Naive thymus-derived CD4-positive, alpha-beta T cell (primary cell): ENCODE measurements around the gene UPF3B. TPM values are rescaled to one million over a fixed set of nuclear protein-coding genes. Genes with fewer than 3 reads are reported as not detected.
"Not testable (repeated sequence)": the region's sequence is repeated elsewhere in the genome, so short reads cannot be mapped to it uniquely, and the experiment has no call there.

Source experiments
- ATAC-seq: fragments of 150-1000 bp; cut with Tn5 transposase; 2 replicates; pipeline ENCODE4 v1.10.0; 2021; ENCODE audit warnings: mild to moderate bottlenecking, moderate library complexity
- CTCF ChIA-PET: fragments of 350-600 bp; sonication (Branson Sonifier 250); formaldehyde crosslinking; loops from one replicate; lab custom pipeline; 2021; ENCODE audit warnings: antibody characterized with exemption; lab: Charles Lee
- POLR2A ChIA-PET: fragments of 350-600 bp; sonication (Branson Sonifier 250); formaldehyde crosslinking; loops from one replicate; lab custom pipeline; 2021; ENCODE audit warnings: antibody characterized with exemption, inconsistent platforms; lab: Charles Lee
- DNase-seq, 9 donors: peaks; one replicate each; pipeline versions ENCODE4 v3.0.0 to v3.0.0-alpha.2; 2020 to 2022; ENCODE audit warnings: mixed read lengths in 1 of 9
- H3K27ac ChIP-seq: one replicate; pipeline ENCODE4 v1.7.0; 2013; ENCODE audit warnings: mild to moderate bottlenecking, low read depth, low read length, moderate library complexity
- H3K27me3 ChIP-seq, 2 donors: one replicate each; pipeline ENCODE4 v1.7.0; 2013; ENCODE audit warnings: low read length in 2 of 2, mild to moderate bottlenecking in 2 of 2, moderate library complexity in 2 of 2; ENCODE audit not compliant: control insufficient read depth in 2 of 2, insufficient read depth in 2 of 2
- H3K36me3 ChIP-seq, 3 experiments: 1 replicate in 2 of 3; 2 replicates in 1 of 3; pipeline ENCODE4 v1.7.0; 2013; ENCODE audit warnings: low read length in 3 of 3, mild to moderate bottlenecking in 3 of 3, moderate library complexity in 1 of 3; ENCODE audit not compliant: insufficient read depth in 3 of 3, control insufficient read depth in 2 of 3
- H3K4me1 ChIP-seq, 2 donors: one replicate each; pipeline ENCODE4 v1.7.0; 2013; ENCODE audit warnings: low read length in 2 of 2, mild to moderate bottlenecking in 2 of 2, moderate library complexity in 1 of 2; ENCODE audit not compliant: control insufficient read depth in 2 of 2, insufficient read depth in 2 of 2
- H3K4me3 ChIP-seq: 2 replicates; pipeline ENCODE4 v1.7.0; 2013; ENCODE audit warnings: mild to moderate bottlenecking, low read length
- H3K9me3 ChIP-seq, 3 experiments: 1 replicate in 2 of 3; 2 replicates in 1 of 3; pipeline ENCODE4 v1.7.0; 2013; ENCODE audit warnings: low read length in 3 of 3; ENCODE audit not compliant: control insufficient read depth in 2 of 3
- H3K27ac Mint-ChIP-seq, 9 donors: one replicate each; pipeline ENCODE4 v1.8.0; 2020 to 2022; ENCODE audit warnings: mixed read lengths in 9 of 9, mild to moderate bottlenecking in 8 of 9, moderate library complexity in 5 of 9, inconsistent platforms in 2 of 9
- H3K27me3 Mint-ChIP-seq, 5 donors: one replicate each; pipeline ENCODE4 v1.8.0; 2021 to 2022; ENCODE audit warnings: mixed read lengths in 5 of 5, mild to moderate bottlenecking in 1 of 5
- H3K36me3 Mint-ChIP-seq, 5 donors: one replicate each; pipeline ENCODE4 v1.8.0; 2020 to 2022; ENCODE audit warnings: mixed read lengths in 5 of 5, mild to moderate bottlenecking in 3 of 5, inconsistent platforms in 1 of 5
- H3K4me1 Mint-ChIP-seq, 7 donors: one replicate each; pipeline ENCODE4 v1.8.0; 2020 to 2022; ENCODE audit warnings: mixed read lengths in 7 of 7, mild to moderate bottlenecking in 3 of 7, inconsistent platforms in 1 of 7
- H3K4me3 Mint-ChIP-seq, 10 donors: one replicate each; pipeline ENCODE4 v1.8.0; 2020 to 2022; ENCODE audit warnings: mild to moderate bottlenecking in 10 of 10, mixed read lengths in 10 of 10, moderate library complexity in 6 of 10, inconsistent platforms in 2 of 10
- H3K9me3 Mint-ChIP-seq, 11 donors: one replicate each; pipeline ENCODE4 v1.8.0; 2020 to 2022; ENCODE audit warnings: mixed read lengths in 11 of 11, mild to moderate bottlenecking in 4 of 11, inconsistent platforms in 1 of 11, moderate library complexity in 1 of 11
- intact Hi-C, 2 donors: fragments of 100-400 bp; cut with micrococcal nuclease; formaldehyde crosslinking; loops; one replicate each; pipeline ENCODE4 v1.15.1; 2023
- polyA plus RNA-seq, 2 donors: library from polyadenylated mRNA; unstranded; fragments of 300-500 nt; fragmentation: Illumina TruSeq; gene quantifications; one replicate each; pipeline ENCODE4 v1.2.3, GENCODE V29; 2021
- total RNA-seq, 6 experiments: library from RNA in 5 of 6; stranded (reverse) in 5 of 6; gene quantifications; 1 replicate in 5 of 6; 2 replicates in 1 of 6; pipeline ENCODE4 v1.2.3 and lab custom pipeline; 2021 to 2026

UPF3B gene
- total and polyA plus RNA-seq, 7 experiments from 2014 or later = 7.3 to 12.6 (median 9.4) TPM

DNA sequence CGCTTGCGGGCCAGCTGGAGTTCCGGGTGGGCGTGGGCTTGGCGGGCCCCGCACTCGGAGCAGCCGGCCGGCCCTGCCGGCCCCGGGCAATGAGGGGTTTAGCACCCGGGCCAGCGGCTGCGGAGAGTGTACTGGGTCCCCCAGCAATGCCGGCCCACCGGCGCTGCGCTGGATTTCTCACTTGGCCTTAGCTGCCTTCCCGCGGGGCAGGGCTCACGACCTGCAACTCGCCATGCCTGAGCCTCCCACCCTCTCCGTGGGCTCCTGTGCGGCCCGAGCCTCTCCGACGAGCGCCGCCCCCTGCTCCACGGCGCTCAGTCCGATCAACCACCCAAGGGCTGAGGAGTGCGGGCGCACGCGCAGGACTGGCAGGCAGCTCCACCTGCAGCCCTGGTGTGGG, 37.9 kb upstream of the UPF3B start:
- H3K36me3 ChIP-seq, H3K36me3 Mint-ChIP-seq, H3K9me3 ChIP-seq, H3K27ac Mint-ChIP-seq, H3K27ac ChIP-seq, POLR2A ChIA-PET, H3K4me1 ChIP-seq, CTCF ChIA-PET, H3K27me3 Mint-ChIP-seq, intact Hi-C loops, H3K27me3 ChIP-seq, H3K9me3 Mint-ChIP-seq, ATAC-seq, H3K4me3 ChIP-seq, DNase-seq, H3K4me3 Mint-ChIP-seq: not testable (repeated sequence)
- H3K4me1 Mint-ChIP-seq = peaks cover 0 to 11% (median 7%) of the 10 kb centered on the region in 7 donors

DNA sequence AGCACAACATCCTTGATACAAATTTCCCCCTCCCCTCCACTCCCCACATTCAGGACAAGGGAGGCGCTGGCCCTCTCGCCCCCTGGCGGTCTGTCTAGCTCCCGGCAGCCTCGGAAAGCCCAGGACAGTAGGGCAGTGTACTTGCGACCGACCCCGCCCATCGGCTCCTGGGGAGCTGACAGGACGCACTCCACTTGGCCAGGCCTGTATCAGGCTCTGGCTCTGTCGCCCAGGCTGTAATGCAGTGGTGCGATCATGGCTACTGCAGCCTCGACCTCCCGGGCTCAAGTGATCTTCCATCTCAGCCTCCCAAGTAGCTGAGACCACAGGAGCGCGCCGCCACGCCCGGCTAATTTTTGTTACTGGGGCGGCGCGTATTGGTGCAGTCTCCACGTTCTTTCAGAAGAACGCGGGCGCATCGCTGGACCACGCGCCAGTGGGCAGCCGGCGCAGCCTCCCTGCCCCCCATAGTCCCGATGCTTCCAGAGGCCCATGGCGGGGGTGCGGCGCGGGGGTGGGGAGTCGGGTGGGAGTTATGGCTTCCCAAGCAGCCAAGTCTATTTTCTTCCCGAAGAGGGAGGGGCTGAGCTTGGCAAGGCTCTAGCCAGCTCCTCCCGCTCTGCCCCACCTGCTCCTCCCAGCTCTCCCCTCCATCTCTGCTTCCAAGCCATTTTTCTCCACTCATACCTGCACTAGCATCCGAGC, 35.1 kb upstream of the UPF3B start:
- H3K9me3 ChIP-seq = no peaks in the 10 kb centered on the region
- ATAC-seq (peak; percentile 87), DNase-seq (peak; percentile 30 to 61 (median 38))
- H3K4me1 ChIP-seq = no peaks in the 10 kb centered on the region
- intact Hi-C loops = loop anchor here (2.0 to 5.0 kb wide), 3 partner anchors 17 to 371 kb away; partner anchors contain the start of genes UPF3B (in 2 of the 2), NDUFA1 (in 1 of the 2) and RNF113A (in 1 of the 2)
- Mint-ChIP-seq H3K27ac (no peak overlapping the region), H3K4me1 (peaks cover 0 to 11% (median 7%) of the 10 kb centered on the region in 7 donors), H3K4me3 (peak overlapping the region in 9 of 10 donors; percentile 38 to 67 (median 51)), H3K9me3 (no peaks in the 10 kb centered on the region), H3K27me3 (no peaks in the 10 kb centered on the region), H3K36me3 (no peaks in the 10 kb centered on the region)
- no peak overlapping the region for H3K27ac ChIP-seq
- H3K36me3 ChIP-seq = no peaks in the 10 kb centered on the region
- no peaks in the 10 kb centered on the region for H3K27me3 ChIP-seq
- ChIA-PET CTCF (interaction anchor here (0.6 to 1.7 kb wide), 8 partner anchors 18 to 769 kb away, joined by 3 to 6 read pairs (median 4); partner anchors contain the start of gene RPL39), POLR2A (interaction anchor here (0.6 kb wide), 1 partner anchor 19 kb away, joined by 3 read pairs; no protein-coding TSS in a partner anchor)
- no peak overlapping the region for H3K4me3 ChIP-seq

DNA sequence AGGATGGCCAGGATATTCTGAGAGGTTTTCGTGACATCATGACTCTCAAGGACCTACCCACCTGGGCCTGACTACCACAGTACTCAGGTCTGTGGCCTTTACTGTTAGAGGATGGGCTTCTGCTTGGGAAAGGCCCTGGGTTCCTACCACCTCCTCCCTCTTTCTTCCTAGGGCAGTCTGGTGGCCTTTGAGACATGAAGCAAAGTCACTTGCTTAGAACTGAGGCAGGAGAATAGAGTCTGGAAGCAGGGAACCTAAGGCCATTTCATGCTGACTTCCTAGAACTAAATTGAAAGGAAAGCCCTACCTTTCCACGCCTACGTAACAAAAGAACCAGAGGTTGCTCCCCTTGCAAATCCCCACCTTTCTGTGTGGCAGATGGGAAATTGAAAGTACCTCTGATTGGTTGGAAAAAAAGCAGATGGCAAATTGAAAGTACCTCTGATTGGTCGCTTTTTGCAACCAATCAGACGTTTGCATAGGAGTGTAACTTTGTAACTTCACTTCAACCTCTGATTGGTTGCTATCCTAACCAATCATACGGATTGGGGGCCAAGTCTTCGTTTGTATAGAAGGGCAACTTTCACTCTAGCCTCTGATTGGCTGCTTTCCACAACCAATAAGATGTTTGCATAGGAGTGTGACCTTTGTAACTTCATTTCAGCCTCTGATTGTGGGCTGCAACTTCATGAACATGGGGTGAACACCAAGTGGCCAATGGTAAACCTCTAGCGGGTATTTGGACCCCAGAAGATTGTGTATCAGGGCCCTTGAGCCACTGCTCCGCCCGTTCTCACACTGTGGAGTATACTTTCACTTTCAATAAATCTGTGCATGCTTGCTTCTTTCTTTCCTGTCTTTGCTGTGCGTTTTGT, 33.0 kb upstream of the UPF3B start:
- H3K4me3 ChIP-seq = peak overlapping the region; percentile 34
- no peaks in the 10 kb centered on the region for H3K36me3 Mint-ChIP-seq
- no peaks in the 10 kb centered on the region for H3K27me3 ChIP-seq
- H3K36me3 ChIP-seq = no peaks in the 10 kb centered on the region
- H3K4me1 Mint-ChIP-seq = peaks cover 0 to 13% (median 10%) of the 10 kb centered on the region in 7 donors
- intact Hi-C loops = loop anchor here (2.0 to 5.0 kb wide), 3 partner anchors 15 to 368 kb away; partner anchors contain the start of genes UPF3B (in 2 of the 2), NDUFA1 (in 1 of the 2) and RNF113A (in 1 of the 2)
- no peaks in the 10 kb centered on the region for H3K9me3 ChIP-seq
- CTCF ChIA-PET = interaction anchor here (1.7 kb wide), 1 partner anchor 370 kb away, joined by 5 read pairs; no protein-coding TSS in a partner anchor
- DNase-seq (peak in 7 of 9 donors; percentile 9 to 34 (median 27)), ATAC-seq (peak; percentile 61)
- no peak overlapping the region for H3K27ac ChIP-seq
- POLR2A ChIA-PET = no interaction called here
- H3K4me3 Mint-ChIP-seq = peak overlapping the region in 8 of 10 donors; percentile 24 to 68 (median 54)
- peaks cover 0 to 2% of the 10 kb centered on the region in 2 donors for H3K4me1 ChIP-seq
- peak overlapping the region in 4 of 9 donors; percentile 28 to 64 (median 40) for H3K27ac Mint-ChIP-seq
- H3K9me3 Mint-ChIP-seq = no peaks in the 10 kb centered on the region
- no peaks in the 10 kb centered on the region for H3K27me3 Mint-ChIP-seq

GRCh38 chrX:119880552-119881437, 28.0 kb upstream of the UPF3B start:
- Histone ChIP-seq H3K4me1 (peaks cover 0 to 7% of the 10 kb centered on the region in 2 donors), H3K9me3 (no peaks in the 10 kb centered on the region), H3K4me3 (no peak overlapping the region), H3K36me3 (no peaks in the 10 kb centered on the region), H3K27ac (peak overlapping the region; percentile 20), H3K27me3 (no peaks in the 10 kb centered on the region)
- DNase-seq (peak in 7 of 9 donors; percentile 21 to 57 (median 36)), ATAC-seq (peak; percentile 93)
- peaks cover 0 to 26% (median 18%) of the 10 kb centered on the region in 7 donors for H3K4me1 Mint-ChIP-seq
- no peak overlapping the region for H3K4me3 Mint-ChIP-seq
- CTCF ChIA-PET = no interaction called here
- no peaks in the 10 kb centered on the region for H3K27me3 Mint-ChIP-seq
- H3K36me3 Mint-ChIP-seq = peaks cover 0 to 3% (median 0%) of the 10 kb centered on the region in 5 donors
- POLR2A ChIA-PET = interaction anchor here (0.6 kb wide), 1 partner anchor 10 kb away, joined by 3 read pairs; no protein-coding TSS in a partner anchor
- intact Hi-C loops = loop anchor here (1.0 to 2.0 kb wide), 4 partner anchors 9 to 364 kb away; partner anchors contain the start of genes RPL39 (in 2 of the 2), NDUFA1 (in 1 of the 2) and RNF113A (in 1 of the 2)
- no peaks in the 10 kb centered on the region for H3K9me3 Mint-ChIP-seq
- peak overlapping the region in 8 of 9 donors; percentile 36 to 88 (median 66) for H3K27ac Mint-ChIP-seq

- Histone ChIP-seq H3K4me3 (no peak overlapping the region), H3K36me3 (no peaks in the 10 kb centered on the region), H3K27ac (no peak overlapping the region), H3K9me3 (no peaks in the 10 kb centered on the region), H3K27me3 (no peaks in the 10 kb centered on the region), H3K4me1 (peaks cover 0 to 7% of the 10 kb centered on the region in 2 donors)
- ChIA-PET POLR2A (no interaction called here), CTCF (interaction anchor here (0.6 kb wide), 1 partner anchor 279 kb away, joined by 3 read pairs; no protein-coding TSS in a partner anchor)
- Mint-ChIP-seq H3K4me3 (no peak overlapping the region), H3K9me3 (no peaks in the 10 kb centered on the region), H3K27ac (peak overlapping the region in 8 of 9 donors; percentile 36 to 88 (median 68)), H3K4me1 (peaks cover 0 to 26% (median 18%) of the 10 kb centered on the region in 7 donors), H3K36me3 (peaks cover 0 to 3% (median 0%) of the 10 kb centered on the region in 5 donors), H3K27me3 (no peaks in the 10 kb centered on the region)
- intact Hi-C loops = loop anchor here in 1 of 2 donors (2.0 kb wide), 1 partner anchor 181 kb away; no protein-coding TSS in a partner anchor
- ATAC-seq (no peak), DNase-seq (peak in 3 of 9 donors; percentile 10 to 24 (median 18))
Measured at GRCh38 chrX:119880076-119880475, 27.3 kb upstream of the UPF3B start.
